PC-3 (cell line): ENCODE measurements around the gene METTL27.

Experiments
- CTCF ChIP-seq: fragments of 300-600 bp; sonication (generic); conservative IDR thresholded peaks from 2 replicates; pipeline ENCODE4 v1.5.1; 2017; ENCODE audit warnings: antibody characterized with exemption, low read depth, mild to moderate bottlenecking, low read length
- EZH2 ChIP-seq: fragments of 300-600 bp; sonication (generic); IDR thresholded peaks from one replicate; pipeline ENCODE4 v1.6.1; 2017; ENCODE audit warnings: antibody characterized with exemption, mild to moderate bottlenecking, low read length; ENCODE audit not compliant: unreplicated experiment
- EZH2phosphoT487 ChIP-seq: fragments of 300-600 bp; sonication (generic); IDR thresholded peaks from 2 replicates; pipeline ENCODE4 v1.6.1; 2018; ENCODE audit warnings: mild to moderate bottlenecking, antibody characterized with exemption, low read length, borderline replicate concordance

DNA sequence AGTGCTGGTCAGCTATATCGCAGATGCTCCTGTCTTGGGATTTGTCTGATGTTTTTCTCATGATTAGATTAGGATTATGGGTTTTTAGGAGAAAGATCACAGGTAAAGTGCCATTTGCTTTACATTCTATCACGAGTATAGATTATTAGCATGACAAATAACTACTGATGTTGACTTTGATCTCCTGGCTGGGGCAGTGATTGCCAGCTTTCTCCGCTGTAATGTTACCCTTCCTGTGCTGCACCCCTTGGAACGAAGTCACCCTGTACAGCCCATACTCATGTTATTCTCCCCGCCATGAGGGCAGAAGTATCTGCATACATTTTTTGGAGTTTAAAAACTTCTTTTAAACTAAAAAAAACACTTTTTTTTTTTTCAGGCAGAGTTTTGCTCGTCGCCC, 22.3 kb downstream of the METTL27 start:
- TF ChIP-seq CTCF, result no peak
- no peak for TF ChIP-seq EZH2phosphoT487
- TF ChIP-seq EZH2, result no peak
